Kidney epithelial cell (primary cell): ENCODE measurements around the gene PPP3R2. TPM values are rescaled to one million over a fixed set of nuclear protein-coding genes. Genes with fewer than 3 reads are reported as not detected.
"Not testable (repeated sequence)": the region's sequence is repeated elsewhere in the genome, so short reads cannot be mapped to it uniquely, and the experiment has no call there.

Source experiments
- DNase-seq: peaks from one replicate; pipeline ENCODE4 v3.0.0-alpha.2; 2010; ENCODE audit warnings: low read depth
- H3K27me3 ChIP-seq: 2 replicates; pipeline ENCODE4 v1.6.0; 2011; ENCODE audit warnings: low read length; ENCODE audit not compliant: control insufficient read depth, insufficient read depth
- H3K36me3 ChIP-seq: 2 replicates; pipeline ENCODE4 v1.5.1; 2011; ENCODE audit warnings: low read length; ENCODE audit not compliant: control insufficient read depth, insufficient read depth
- H3K4me3 ChIP-seq: 2 replicates; pipeline ENCODE4 v1.5.1; 2011; ENCODE audit warnings: low read depth, mild to moderate bottlenecking, control low read depth, low read length
- total RNA-seq: library from RNA; depleted of rRNA; stranded (reverse); fragments of >200 nt; gene quantifications from 2 replicates; pipeline ENCODE4 v1.2.3, GENCODE V29; 2015
- TF ChIP-seq, protein P1 (sequence below): IDR thresholded peaks from 2 replicates; pipeline ENCODE4 v1.5.1; 2011; ENCODE audit warnings: mild to moderate bottlenecking, moderate library complexity, low read length, control low read depth, inconsistent platforms; ENCODE audit not compliant: insufficient read depth, poor library complexity, severe bottlenecking

Gene PPP3R2
- total RNA-seq, 1 donor from 2014 or later: not detected

DNA sequence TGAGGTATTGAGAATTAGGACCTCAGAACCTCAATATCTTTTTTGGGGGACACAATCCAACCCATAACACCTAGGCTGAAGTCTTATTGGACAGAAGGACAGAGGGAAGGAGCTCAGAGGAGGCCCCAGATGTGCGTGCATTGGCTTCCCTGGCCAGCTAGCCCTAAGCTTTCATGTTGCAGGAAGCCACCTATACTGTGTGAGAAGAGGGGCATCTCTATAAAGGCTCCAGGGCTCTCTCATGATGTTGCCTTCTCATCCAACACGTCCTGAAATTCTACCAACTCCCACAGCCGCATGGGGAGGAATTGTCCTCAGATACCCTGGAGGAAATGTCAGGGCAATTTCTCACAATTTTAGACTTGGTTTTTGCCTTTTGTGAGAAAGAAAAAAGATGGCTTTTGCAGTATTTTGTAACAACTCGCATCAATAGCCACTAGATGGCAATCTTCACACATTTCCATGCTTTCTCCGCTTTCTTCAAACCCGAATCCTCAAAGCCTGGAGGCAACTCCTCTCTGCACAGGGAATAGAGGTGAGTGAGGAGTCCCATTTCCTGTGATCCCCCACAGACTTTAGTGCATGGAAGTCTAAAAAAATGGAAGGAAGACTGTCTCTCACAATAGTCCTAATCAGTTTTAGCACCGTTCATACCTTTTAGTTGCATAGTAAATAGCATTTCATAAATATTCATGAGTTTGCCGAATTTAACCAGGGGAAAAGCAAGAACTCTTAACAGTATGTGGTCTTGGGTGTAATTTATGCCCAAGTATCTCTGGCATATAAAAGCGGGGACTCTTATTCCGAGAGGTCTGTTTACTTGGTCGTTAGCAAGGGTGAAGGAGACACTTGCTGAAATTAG is 7.4 kb upstream of the PPP3R2 start:
- no peak overlapping the region for H3K4me3 ChIP-seq
- H3K27me3 ChIP-seq: no peaks in the 10 kb centered on the region
- TF ChIP-seq, protein P1, sequence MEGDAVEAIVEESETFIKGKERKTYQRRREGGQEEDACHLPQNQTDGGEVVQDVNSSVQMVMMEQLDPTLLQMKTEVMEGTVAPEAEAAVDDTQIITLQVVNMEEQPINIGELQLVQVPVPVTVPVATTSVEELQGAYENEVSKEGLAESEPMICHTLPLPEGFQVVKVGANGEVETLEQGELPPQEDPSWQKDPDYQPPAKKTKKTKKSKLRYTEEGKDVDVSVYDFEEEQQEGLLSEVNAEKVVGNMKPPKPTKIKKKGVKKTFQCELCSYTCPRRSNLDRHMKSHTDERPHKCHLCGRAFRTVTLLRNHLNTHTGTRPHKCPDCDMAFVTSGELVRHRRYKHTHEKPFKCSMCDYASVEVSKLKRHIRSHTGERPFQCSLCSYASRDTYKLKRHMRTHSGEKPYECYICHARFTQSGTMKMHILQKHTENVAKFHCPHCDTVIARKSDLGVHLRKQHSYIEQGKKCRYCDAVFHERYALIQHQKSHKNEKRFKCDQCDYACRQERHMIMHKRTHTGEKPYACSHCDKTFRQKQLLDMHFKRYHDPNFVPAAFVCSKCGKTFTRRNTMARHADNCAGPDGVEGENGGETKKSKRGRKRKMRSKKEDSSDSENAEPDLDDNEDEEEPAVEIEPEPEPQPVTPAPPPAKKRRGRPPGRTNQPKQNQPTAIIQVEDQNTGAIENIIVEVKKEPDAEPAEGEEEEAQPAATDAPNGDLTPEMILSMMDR: peak; percentile 67
- DNase-seq: peak; percentile 14
- no peaks in the 10 kb centered on the region for H3K36me3 ChIP-seq

DNA sequence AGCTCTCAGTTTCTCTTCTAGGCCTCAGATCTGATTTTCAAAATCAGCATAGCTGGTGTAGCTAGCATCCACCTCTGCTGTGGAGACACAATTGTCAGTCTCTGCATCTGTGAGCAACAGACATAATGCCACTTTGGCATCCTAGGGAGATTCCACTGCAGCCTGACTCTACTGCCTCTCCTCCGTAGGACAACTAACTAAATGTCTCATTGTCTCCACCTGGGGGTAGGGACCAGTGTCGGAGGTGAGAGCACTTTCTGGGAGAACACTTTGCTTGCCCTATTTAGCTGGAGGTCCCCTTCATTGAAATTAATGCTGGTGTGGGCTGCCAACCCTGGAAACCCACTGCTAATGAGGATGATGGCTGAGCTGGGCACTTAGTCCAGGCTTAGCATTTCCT is 1.4 kb downstream of the PPP3R2 start:
- H3K27me3 ChIP-seq: no peaks in the 10 kb centered on the region
- no peak for DNase-seq
- no peak overlapping the region for H3K4me3 ChIP-seq
- no peaks in the 10 kb centered on the region for H3K36me3 ChIP-seq
- TF ChIP-seq, protein P1: no peak

GRCh38 chr9:101592788-101593187 is 2.0 kb downstream of the PPP3R2 start:
- Histone ChIP-seq H3K27me3 (no peaks in the 10 kb centered on the region), H3K36me3 (no peaks in the 10 kb centered on the region), H3K4me3 (no peak overlapping the region)
- no peak for DNase-seq
- TF ChIP-seq, protein P1: no peak

DNA sequence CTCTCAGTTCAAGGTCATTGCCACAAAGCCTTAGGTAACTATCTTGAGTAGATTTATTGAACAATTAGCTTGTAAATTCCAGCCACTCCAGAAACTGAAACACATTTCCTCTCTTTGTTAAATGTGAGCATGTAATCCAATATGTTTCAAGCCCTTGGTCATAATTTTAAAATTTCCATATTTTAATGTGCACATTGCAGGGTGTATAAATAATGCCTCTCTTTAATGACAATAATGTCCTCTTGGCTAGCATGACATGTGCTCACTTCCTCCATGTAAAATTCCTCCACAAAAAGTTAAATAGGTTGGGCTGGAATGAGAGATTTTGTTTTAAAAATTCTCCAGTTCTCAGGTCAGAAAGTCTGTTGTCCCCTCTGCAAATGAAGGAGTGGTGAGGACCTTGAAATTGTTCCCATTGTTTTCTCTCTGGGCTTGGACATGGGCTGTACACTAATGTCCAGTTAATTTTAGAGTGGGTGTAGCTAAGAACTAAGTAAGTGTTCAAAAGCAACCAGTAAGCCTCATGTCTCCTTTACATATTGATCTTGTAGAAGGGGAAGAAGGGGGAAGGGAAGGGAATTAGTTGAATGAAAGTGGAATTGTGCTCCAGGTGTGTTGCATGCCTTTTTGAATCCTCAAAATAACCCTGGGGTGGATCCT is 2.9 kb downstream of the PPP3R2 start:
- no peaks in the 10 kb centered on the region for H3K36me3 ChIP-seq
- no peak for DNase-seq
- H3K4me3 ChIP-seq: no peak overlapping the region
- TF ChIP-seq, protein P1: no peak
- no peaks in the 10 kb centered on the region for H3K27me3 ChIP-seq

DNA sequence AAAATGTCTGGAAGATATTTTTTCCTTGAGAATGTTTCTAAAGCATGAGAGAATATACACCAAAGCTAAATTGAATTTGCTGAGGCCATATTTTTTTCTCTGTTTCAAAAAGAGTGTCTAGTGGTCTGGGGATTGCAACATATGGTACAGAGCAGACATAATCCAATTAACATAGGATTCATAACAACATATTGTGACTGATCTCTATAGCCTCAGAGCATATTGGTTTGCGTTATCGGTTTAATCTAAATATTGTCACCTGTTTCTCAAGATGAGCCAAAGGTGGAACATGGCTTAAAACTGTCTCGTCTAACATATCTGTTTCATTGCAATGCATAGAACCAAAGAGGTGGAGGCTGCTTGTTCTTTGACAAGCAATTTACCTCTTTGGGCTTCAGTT is 3.9 kb downstream of the PPP3R2 start:
- H3K4me3 ChIP-seq: no peak overlapping the region
- no peak for DNase-seq
- H3K36me3 ChIP-seq: no peaks in the 10 kb centered on the region
- H3K27me3 ChIP-seq: no peaks in the 10 kb centered on the region
- TF ChIP-seq, protein P1: no peak

DNA sequence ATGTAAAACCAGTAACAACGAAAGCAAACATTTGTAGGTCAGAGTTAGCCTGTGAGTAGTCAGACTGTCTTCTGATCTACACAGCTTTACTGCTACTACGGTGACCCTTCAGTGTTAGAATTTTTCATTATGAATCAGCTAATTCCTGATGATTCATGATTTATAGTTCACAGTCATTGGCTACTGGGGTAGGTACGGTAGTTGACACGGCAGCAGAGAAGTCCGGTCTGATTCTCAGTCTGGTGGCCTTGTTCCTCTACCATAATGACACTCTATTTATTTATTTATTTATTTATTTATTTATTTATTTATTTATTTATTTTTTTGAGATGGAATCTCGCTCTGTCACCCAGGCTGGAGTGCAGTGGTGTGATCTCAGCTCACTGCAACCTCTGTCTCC is 4.7 kb downstream of the PPP3R2 start:
- H3K36me3 ChIP-seq, H3K4me3 ChIP-seq, DNase-seq, H3K27me3 ChIP-seq: not testable (repeated sequence)
